ENCODE measurements around the gene CCNF.
"Not testable (repeated sequence)": the region's sequence is repeated elsewhere in the genome, so short reads cannot be mapped to it uniquely, and the experiment has no call there.

The CCNF gene

DNA sequence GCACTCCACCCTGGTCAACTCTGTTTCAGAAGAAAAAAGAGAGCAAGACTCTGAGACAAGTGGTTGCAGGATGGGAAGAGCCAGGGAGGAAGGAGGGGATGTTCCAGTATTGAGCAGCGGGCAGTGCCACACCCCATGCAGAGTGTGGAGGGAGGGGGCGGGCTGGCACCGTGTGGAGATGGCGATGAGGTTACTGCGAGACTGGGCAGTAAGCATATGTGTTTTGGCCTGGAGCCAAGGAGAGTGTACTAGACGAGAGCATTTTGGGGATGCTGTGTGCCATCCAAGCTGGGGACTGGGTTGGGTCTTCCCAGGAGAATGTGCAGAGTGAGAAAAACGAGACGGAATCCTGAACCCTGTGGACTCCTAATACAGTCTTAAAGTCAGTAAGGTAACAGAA lies 49.0 kb downstream of the CCNF start:
- H3K27ac ChIP-seq (replicated peaks): no peak overlapping the region
- TF ChIP-seq, protein P1, sequence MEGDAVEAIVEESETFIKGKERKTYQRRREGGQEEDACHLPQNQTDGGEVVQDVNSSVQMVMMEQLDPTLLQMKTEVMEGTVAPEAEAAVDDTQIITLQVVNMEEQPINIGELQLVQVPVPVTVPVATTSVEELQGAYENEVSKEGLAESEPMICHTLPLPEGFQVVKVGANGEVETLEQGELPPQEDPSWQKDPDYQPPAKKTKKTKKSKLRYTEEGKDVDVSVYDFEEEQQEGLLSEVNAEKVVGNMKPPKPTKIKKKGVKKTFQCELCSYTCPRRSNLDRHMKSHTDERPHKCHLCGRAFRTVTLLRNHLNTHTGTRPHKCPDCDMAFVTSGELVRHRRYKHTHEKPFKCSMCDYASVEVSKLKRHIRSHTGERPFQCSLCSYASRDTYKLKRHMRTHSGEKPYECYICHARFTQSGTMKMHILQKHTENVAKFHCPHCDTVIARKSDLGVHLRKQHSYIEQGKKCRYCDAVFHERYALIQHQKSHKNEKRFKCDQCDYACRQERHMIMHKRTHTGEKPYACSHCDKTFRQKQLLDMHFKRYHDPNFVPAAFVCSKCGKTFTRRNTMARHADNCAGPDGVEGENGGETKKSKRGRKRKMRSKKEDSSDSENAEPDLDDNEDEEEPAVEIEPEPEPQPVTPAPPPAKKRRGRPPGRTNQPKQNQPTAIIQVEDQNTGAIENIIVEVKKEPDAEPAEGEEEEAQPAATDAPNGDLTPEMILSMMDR (IDR thresholded peaks at IDR 0.05; ENCODE audit: insufficient read depth, low read length): no peak
- TF ChIP-seq, protein P2, sequence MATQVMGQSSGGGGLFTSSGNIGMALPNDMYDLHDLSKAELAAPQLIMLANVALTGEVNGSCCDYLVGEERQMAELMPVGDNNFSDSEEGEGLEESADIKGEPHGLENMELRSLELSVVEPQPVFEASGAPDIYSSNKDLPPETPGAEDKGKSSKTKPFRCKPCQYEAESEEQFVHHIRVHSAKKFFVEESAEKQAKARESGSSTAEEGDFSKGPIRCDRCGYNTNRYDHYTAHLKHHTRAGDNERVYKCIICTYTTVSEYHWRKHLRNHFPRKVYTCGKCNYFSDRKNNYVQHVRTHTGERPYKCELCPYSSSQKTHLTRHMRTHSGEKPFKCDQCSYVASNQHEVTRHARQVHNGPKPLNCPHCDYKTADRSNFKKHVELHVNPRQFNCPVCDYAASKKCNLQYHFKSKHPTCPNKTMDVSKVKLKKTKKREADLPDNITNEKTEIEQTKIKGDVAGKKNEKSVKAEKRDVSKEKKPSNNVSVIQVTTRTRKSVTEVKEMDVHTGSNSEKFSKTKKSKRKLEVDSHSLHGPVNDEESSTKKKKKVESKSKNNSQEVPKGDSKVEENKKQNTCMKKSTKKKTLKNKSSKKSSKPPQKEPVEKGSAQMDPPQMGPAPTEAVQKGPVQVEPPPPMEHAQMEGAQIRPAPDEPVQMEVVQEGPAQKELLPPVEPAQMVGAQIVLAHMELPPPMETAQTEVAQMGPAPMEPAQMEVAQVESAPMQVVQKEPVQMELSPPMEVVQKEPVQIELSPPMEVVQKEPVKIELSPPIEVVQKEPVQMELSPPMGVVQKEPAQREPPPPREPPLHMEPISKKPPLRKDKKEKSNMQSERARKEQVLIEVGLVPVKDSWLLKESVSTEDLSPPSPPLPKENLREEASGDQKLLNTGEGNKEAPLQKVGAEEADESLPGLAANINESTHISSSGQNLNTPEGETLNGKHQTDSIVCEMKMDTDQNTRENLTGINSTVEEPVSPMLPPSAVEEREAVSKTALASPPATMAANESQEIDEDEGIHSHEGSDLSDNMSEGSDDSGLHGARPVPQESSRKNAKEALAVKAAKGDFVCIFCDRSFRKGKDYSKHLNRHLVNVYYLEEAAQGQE (IDR thresholded peaks at IDR 0.05; ENCODE audit: insufficient replicate concordance, low read depth): no peak
- TF ChIP-seq SPI1 (IDR thresholded peaks at IDR 0.05; ENCODE audit: borderline replicate concordance, low read depth) (no peak), POLR2AphosphoS5 (IDR thresholded peaks at IDR 0.05; ENCODE audit: low read depth) (no peak), GABPA (IDR thresholded peaks at IDR 0.05; ENCODE audit: low read depth) (no peak)
- no peak for DNase-seq (ENCODE audit: low read depth in 1 of 2, low spot score in 1 of 2)
- no peaks in the 10 kb centered on the region for H3K27me3 ChIP-seq (ENCODE audit: insufficient read depth, poor library complexity, severe bottlenecking)
- no peak overlapping the region for H3K4me3 ChIP-seq (replicated peaks; ENCODE audit: insufficient read depth, low read length)

DNA sequence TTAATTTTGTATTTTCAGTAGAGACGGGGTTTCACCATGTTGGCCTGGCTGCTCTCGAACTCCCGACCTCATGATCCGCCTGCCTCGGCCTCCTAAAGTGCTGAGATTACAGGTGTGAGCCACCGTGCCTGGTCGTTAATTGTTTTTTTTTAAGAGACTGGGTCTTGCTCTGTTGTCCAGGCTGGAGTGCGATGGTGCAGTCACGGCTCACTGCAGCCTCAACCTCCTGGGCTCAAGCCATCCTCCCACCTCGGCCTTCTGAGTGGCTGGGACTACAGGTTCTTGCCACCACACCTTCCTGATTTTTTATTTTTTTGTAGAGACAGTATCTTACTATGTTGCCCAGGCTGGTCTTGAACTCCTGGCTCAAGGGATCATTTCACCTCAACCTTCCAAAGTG lies 50.7 kb downstream of the CCNF start:
- not testable (repeated sequence) for DNase-seq (ENCODE audit: low read depth in 1 of 2, low spot score in 1 of 2); H3K27me3 ChIP-seq (ENCODE audit: insufficient read depth, poor library complexity, severe bottlenecking)

DNA sequence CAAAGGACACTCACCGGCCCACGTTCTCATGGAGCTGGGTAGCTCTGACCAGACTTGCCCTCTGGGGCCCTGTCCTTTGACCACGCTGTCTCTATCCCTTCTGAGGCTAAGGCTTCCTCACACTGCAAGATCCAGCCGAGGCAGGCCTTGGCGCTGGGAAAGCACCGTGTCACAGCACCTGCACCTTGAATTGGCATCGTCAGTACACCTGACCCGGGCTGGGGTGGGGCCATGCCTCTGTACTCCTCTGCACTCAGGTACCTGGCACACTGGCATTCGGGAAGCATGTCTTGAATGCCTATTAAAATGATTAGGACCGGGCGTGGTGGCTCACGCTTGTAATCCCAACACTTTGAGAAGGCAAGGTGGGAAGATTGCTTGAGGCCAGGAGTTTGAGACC lies 51.7 kb downstream of the CCNF start:
- no peaks in the 10 kb centered on the region for H3K27me3 ChIP-seq (ENCODE audit: insufficient read depth, poor library complexity, severe bottlenecking)
- H3K4me3 ChIP-seq (replicated peaks; ENCODE audit: insufficient read depth, low read length): no peak overlapping the region
- TF ChIP-seq GABPA (IDR thresholded peaks at IDR 0.05; ENCODE audit: low read depth) (no peak), SPI1 (IDR thresholded peaks at IDR 0.05; ENCODE audit: borderline replicate concordance, low read depth) (no peak), POLR2AphosphoS5 (IDR thresholded peaks at IDR 0.05; ENCODE audit: low read depth) (no peak)
- TF ChIP-seq, protein P2 (IDR thresholded peaks at IDR 0.05; ENCODE audit: insufficient replicate concordance, low read depth): no peak
- TF ChIP-seq, protein P1 (IDR thresholded peaks at IDR 0.05; ENCODE audit: insufficient read depth, low read length): no peak
- no peak for DNase-seq (ENCODE audit: low read depth in 1 of 2, low spot score in 1 of 2)
- H3K27ac ChIP-seq (replicated peaks): no peak overlapping the region

More for the DNA sequence above, 50.7 kb downstream of the CCNF start:
- not testable (repeated sequence) for H3K27ac ChIP-seq (replicated peaks); H3K4me3 ChIP-seq (replicated peaks; ENCODE audit: insufficient read depth, low read length)

DNA sequence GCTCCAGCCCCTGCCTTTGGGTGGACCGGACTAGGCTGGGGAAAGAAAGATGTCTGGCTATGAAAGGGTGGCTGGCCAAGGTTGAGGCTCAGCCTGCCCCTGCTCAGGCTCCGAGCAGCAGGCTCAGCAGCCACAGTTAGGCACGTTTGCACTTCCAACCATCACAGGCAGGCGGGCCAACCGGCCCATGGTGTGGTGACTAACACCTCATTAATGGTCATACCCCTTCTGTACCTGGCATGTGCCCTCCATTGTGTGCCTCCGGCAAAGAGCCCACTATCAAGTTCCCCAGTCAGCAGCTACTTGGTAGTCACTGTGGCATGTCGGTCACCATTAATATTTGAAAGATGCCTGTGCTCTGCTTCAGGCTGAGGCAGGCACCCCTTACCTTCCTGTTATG lies 52.4 kb downstream of the CCNF start:
- DNase-seq (ENCODE audit: low read depth in 1 of 2, low spot score in 1 of 2): no peak
- H3K27me3 ChIP-seq (ENCODE audit: insufficient read depth, poor library complexity, severe bottlenecking): no peaks in the 10 kb centered on the region
- H3K27ac ChIP-seq (replicated peaks): no peak overlapping the region
- TF ChIP-seq SPI1 (IDR thresholded peaks at IDR 0.05; ENCODE audit: borderline replicate concordance, low read depth): no peak
- no peak for TF ChIP-seq GABPA (IDR thresholded peaks at IDR 0.05; ENCODE audit: low read depth)
- no peak for TF ChIP-seq POLR2AphosphoS5 (IDR thresholded peaks at IDR 0.05; ENCODE audit: low read depth)
- TF ChIP-seq, protein P1 (IDR thresholded peaks at IDR 0.05; ENCODE audit: insufficient read depth, low read length): no peak
- TF ChIP-seq, protein P2 (IDR thresholded peaks at IDR 0.05; ENCODE audit: insufficient replicate concordance, low read depth): no peak
- H3K4me3 ChIP-seq (replicated peaks; ENCODE audit: insufficient read depth, low read length): no peak overlapping the region
